Lower leg skin (tissue), 4 donors: ENCODE measurements around the gene RTTN. TPM values are rescaled to one million over a fixed set of nuclear protein-coding genes. Genes with fewer than 3 reads are reported as not detected.

Experiments
- DNase-seq, 2 donors: peaks; one replicate each; pipeline ENCODE4 v3.0.0-alpha.2; 2019; ENCODE audit warnings: low spot score in 2 of 2
- H3K4me3 ChIP-seq: fragments of 200-600 bp; sonication (generic); 2 replicates; pipeline ENCODE4 v1.5.1; 2017; ENCODE audit warnings: mild to moderate bottlenecking, low read depth; ENCODE audit not compliant: poor library complexity, severe bottlenecking
- POLR2A ChIP-seq, 2 donors: fragments of 450-650 bp; IDR thresholded peaks; one replicate each; pipeline ENCODE4 v1.6.1; 2016 to 2017; ENCODE audit warnings: antibody characterized with exemption in 2 of 2, mild to moderate bottlenecking in 1 of 2, moderate library complexity in 1 of 2
- WGBS, 2 donors: methylation state at CpG; one replicate each; pipeline ENCODE4 v1.1.5; 2018; 5-methylcytosine and 5-hydroxymethylcytosine counted together
- intact Hi-C: fragments of 100-400 bp; cut with DNase I; formaldehyde crosslinking; loops from one replicate; pipeline ENCODE4 v1.15.0; 2023; ENCODE audit warnings: low total_unique reads
- total RNA-seq, 4 donors: library from RNA; depleted of rRNA; stranded (reverse); fragments of >200 nt; gene quantifications; one replicate each; pipeline ENCODE4 v1.1.0, GENCODE V29; 2016
- TF ChIP-seq, protein P1 (sequence below), 3 donors: fragments of 450-650 bp; IDR thresholded peaks; one replicate each; pipeline ENCODE4 v1.5.1; 2016; ENCODE audit warnings: antibody characterized with exemption in 3 of 3, mild to moderate bottlenecking in 3 of 3, moderate library complexity in 2 of 3

The RTTN gene
- total RNA-seq, 4 donors from 2014 or later = 4.8 to 14.9 (median 7.8) TPM

- intact Hi-C loops = no loop called here
- TF ChIP-seq, protein P1, sequence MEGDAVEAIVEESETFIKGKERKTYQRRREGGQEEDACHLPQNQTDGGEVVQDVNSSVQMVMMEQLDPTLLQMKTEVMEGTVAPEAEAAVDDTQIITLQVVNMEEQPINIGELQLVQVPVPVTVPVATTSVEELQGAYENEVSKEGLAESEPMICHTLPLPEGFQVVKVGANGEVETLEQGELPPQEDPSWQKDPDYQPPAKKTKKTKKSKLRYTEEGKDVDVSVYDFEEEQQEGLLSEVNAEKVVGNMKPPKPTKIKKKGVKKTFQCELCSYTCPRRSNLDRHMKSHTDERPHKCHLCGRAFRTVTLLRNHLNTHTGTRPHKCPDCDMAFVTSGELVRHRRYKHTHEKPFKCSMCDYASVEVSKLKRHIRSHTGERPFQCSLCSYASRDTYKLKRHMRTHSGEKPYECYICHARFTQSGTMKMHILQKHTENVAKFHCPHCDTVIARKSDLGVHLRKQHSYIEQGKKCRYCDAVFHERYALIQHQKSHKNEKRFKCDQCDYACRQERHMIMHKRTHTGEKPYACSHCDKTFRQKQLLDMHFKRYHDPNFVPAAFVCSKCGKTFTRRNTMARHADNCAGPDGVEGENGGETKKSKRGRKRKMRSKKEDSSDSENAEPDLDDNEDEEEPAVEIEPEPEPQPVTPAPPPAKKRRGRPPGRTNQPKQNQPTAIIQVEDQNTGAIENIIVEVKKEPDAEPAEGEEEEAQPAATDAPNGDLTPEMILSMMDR (IDR thresholded peaks at IDR 0.05) = no peak
- TF ChIP-seq POLR2A (IDR thresholded peaks at IDR 0.05) = no peak
- DNase-seq = no peak
- no peak overlapping the region for H3K4me3 ChIP-seq
- WGBS, 2 donors = 78 to 80% methylated on average over 3 of the region's 3 CpGs
Measured at GRCh38 chr18:70166668-70167067, 38.8 kb downstream of the RTTN start.

GRCh38 chr18:70165936-70166335, 39.6 kb downstream of the RTTN start:
- DNase-seq = no peak
- 90 to 95% methylated on average over 3 of the region's 3 CpGs for WGBS, 2 donors
- TF ChIP-seq, protein P1 (IDR thresholded peaks at IDR 0.05) = no peak
- no peak for TF ChIP-seq POLR2A (IDR thresholded peaks at IDR 0.05)
- H3K4me3 ChIP-seq = no peak overlapping the region
- intact Hi-C loops = no loop called here

GRCh38 chr18:70160073-70160678, 45.3 kb downstream of the RTTN start:
- WGBS, 2 donors = 71 to 80% methylated on average over 1 of the region's 1 CpG
- H3K4me3 ChIP-seq = no peak overlapping the region
- TF ChIP-seq, protein P1 (IDR thresholded peaks at IDR 0.05) = no peak
- TF ChIP-seq POLR2A (IDR thresholded peaks at IDR 0.05) = no peak
- no peak for DNase-seq
- intact Hi-C loops = no loop called here

GRCh38 chr18:70158992-70159717, 46.3 kb downstream of the RTTN start:
- intact Hi-C loops = no loop called here
- WGBS, 2 donors = 91 to 98% methylated on average over 3 of the region's 3 CpGs
- TF ChIP-seq POLR2A (IDR thresholded peaks at IDR 0.05) = no peak
- TF ChIP-seq, protein P1 (IDR thresholded peaks at IDR 0.05) = no peak
- no peak overlapping the region for H3K4me3 ChIP-seq
- no peak for DNase-seq

DNA sequence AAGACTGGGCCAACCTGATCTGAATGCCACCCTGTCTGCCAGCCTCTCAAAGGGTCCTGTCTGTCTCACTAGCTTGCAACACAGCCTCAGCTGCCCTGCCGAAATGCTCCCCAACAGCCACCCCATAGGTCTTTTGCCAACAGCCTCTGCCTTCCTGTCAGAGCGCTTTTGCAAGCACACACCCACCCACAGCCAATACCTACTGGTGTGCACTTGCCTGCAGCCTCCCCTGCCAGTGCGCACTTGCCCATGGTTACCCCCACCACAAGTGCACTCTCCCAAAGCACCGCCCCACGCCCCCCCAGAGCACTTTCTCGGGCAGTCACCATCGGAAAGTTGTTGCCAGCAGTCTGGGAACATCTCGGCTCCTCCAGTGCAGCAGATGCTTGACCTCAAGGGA, 48.6 kb downstream of the RTTN start:
- intact Hi-C loops = no loop called here
- TF ChIP-seq, protein P1 (IDR thresholded peaks at IDR 0.05) = no peak
- TF ChIP-seq POLR2A (IDR thresholded peaks at IDR 0.05) = no peak
- 92 to 98% methylated on average over 8 of the region's 8 CpGs for WGBS, 2 donors
- H3K4me3 ChIP-seq = no peak overlapping the region
- no peak for DNase-seq
